IPS-NIHi7 (cell line): ENCODE results near the gene KMT2A.
"Not testable (repeated sequence)": the region's sequence is repeated elsewhere in the genome, so short reads cannot be mapped to it uniquely, and the experiment has no call there.

Experiments used
- DNase-seq: peaks from one replicate; pipeline ENCODE4 v3.0.0; 2012; ENCODE audit warnings: mixed read lengths; ENCODE audit errors: extremely low spot score

KMT2A gene

DNA sequence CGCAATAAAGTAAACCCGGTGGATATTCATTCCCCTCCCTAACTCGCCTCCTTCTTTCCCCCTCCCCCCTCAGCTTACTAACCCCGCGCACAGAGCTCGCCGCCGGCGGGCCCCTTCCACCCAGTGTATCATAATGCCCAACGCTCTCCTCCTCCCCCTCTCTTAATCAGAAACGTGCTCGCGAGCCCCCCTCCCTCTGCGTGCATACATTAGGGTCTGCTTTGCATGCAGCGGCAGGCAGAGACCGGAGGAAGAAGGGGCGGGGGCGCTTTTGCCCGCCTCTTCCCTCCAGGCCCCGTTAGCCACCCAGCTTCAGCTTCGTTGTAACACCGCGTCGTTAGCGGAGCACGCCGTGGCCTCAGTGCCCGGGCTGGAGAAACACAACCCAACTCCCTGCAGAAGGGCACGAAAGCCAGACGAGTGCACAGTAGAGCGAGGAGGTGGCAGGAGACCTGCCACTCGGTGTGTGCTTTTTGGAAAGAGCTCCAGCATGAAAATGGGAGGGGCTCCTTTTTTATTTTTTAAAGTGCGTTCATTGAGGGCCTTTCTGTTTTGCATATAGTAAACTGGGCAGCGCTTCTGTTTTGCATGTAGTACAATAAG is 901 bp upstream of the KMT2A start:
- DNase-seq, result peak; percentile 77

GRCh38 chr11:118436639-118437207 is 431 bp downstream of the KMT2A start:
- DNase-seq, result peak; percentile 19

DNA sequence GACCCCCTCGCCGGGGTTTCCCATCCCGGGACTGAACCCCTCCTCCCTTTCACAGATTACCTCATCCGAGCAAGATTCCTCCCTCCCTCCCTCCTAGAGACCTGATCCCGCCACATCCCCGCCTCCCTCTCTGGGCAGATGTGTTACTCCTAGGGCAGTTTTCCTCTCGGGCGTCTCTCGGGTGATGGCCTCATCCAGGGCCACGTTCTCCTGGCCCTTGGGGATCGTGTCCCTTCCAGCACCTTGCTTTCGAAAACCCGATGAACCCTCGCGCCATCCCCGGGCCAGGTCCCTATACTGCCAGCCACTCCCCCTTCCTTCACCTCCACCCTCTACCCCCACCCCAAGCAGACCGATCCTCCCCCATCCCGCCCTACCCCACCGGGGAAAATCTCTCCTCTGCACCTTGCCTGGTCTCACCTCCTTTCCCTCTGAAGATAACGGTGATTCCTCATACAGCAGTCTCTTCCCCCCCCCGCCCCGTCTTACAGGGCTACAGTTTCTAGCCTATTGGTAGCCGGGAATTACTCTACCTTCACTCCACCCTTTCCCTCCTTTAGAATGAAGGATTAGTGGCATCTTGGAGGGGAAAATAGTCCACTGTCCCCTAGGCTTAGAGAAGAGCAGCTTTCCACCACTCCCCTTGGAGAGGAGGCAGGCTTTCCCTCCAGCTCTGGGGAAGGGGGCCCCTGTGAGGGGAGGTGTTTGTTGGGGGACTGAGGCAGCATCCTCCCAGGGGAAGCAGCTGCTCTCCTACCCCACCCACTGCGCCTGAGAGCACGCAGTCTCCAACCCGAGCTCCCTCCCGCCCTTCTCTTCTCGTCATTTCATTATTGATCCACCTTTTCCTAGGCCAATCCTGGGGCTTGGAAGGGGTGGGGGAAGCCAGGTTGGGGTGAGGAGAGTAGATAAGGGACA is 1.2 kb downstream of the KMT2A start:
- peak; percentile 64 for DNase-seq

DNA sequence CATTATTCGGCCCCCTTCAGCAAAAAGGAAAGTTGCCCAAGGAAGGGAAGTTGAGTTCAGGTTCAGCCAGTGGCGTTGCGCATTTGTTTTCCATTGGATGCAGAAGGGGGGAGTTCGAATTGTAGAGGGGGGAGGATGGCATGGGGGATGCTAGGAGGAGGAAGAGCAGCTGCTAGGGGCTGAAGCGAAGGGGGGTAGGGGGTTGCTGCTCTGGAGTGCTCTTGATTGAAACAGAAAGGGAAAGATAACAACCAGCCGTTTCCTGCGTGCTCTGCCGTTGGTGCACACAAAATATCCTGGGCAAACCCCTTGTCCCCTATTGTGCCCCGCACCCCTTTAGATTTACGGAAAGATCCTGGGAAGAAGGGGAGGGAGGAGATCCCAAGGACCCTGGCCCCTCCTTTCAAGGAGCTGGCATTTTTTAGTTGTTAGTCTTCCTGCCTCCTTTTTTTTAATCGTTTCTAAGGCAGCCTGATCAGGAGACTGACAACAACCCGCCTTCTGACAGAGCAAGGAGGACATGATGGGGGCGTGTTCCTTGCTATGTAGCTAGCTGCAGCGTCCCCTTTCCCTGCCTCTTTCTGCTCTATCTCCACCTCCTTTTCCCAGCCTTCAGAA is 2.1 kb downstream of the KMT2A start:
- peak; percentile 64 for DNase-seq

GRCh38 chr11:118439646-118440045 is 3.4 kb downstream of the KMT2A start:
- DNase-seq, result no peak

- no peak for DNase-seq
Observed at GRCh38 chr11:118441770-118442275, 5.5 kb downstream of the KMT2A start.

- DNase-seq, result no peak
Observed at GRCh38 chr11:118442301-118442700, 6.0 kb downstream of the KMT2A start.

- DNase-seq, result no peak
Observed at GRCh38 chr11:118442908-118443589, 6.8 kb downstream of the KMT2A start.

GRCh38 chr11:118443590-118444218 is 7.4 kb downstream of the KMT2A start:
- DNase-seq, result no peak

- no peak for DNase-seq
Observed at GRCh38 chr11:118447423-118447822, 11.1 kb downstream of the KMT2A start.

- DNase-seq, result no peak
Observed at GRCh38 chr11:118448294-118448693, 12.0 kb downstream of the KMT2A start.

- DNase-seq, result no peak
Observed at GRCh38 chr11:118449316-118449918, 13.1 kb downstream of the KMT2A start.

DNA sequence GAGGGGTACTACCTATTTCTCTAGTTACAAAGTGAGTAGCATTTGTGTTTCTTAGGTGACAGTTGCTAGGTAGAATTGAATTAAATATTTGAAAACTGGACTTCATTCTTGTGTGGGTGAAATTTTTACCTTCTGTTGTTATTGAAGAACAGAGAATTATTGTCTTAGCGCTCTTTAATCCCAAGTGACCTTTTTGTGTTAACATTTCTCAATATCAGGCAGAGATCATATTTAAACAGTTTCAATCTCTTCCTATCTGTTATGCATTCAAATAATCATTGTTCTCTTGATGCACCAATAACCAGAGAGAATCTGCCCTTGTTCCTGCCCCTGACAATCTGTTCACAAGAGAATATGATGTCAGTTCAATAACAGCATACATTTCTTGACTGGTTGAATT is 14.2 kb downstream of the KMT2A start:
- DNase-seq, result no peak

GRCh38 chr11:118462178-118462577 is 25.9 kb downstream of the KMT2A start:
- no peak for DNase-seq

DNA sequence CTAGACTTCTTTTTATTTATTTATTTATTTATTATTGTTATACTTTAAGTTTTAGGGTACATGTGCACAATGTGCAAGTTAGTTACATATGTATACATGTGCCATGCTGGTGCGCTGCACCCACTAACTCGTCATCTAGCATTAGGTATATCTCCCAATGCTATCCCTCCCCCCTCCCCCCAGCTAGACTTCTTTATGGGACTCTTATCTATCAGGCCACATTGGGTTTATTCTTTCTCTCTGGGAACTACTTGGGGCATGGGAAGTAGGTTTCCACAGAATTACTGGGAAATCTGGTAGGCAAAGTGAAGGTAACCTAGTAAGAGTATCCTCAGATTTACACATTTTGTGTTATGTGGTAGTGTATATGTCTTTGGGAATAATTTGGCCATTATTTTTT is 32.7 kb downstream of the KMT2A start:
- DNase-seq, result not testable (repeated sequence)

DNA sequence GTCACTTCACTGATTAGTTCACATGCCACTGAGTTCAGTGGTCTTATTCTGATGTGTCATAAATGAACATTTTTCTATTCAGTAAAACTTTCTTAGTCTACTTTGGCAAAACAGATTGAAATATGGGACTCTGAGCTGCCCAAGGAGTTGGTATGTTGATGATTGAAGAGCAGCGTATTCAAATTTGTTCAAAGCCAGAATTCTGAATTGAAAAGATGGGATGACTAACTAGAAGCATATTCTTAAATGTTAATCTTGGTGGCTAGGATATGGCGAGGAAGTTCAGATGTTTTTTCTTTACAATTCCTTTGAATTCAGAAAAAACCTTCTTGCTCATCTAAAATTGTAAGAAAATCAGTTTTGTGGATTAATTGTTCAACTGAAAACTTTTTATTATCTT is 34.7 kb downstream of the KMT2A start:
- no peak for DNase-seq

GRCh38 chr11:118473537-118473936 is 37.2 kb downstream of the KMT2A start:
- no peak for DNase-seq

DNA sequence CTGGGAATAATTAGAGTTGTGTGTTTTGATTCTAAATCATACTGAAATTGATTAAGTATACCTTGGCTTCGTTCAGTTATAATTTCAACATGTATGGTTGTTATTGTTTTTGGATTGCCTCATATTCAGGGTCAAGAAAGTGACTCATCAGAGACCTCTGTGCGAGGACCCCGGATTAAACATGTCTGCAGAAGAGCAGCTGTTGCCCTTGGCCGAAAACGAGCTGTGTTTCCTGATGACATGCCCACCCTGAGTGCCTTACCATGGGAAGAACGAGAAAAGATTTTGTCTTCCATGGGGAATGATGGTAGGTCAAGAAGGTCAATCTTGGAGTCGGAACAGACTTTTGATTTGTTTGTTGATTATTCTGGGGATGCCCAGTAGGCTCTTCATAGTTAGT is 40.4 kb downstream of the KMT2A start:
- DNase-seq, result no peak

GRCh38 chr11:118481238-118481637 is 44.9 kb downstream of the KMT2A start:
- not testable (repeated sequence) for DNase-seq

GRCh38 chr11:118484405-118484804 is 48.1 kb downstream of the KMT2A start:
- DNase-seq, result no peak

DNA sequence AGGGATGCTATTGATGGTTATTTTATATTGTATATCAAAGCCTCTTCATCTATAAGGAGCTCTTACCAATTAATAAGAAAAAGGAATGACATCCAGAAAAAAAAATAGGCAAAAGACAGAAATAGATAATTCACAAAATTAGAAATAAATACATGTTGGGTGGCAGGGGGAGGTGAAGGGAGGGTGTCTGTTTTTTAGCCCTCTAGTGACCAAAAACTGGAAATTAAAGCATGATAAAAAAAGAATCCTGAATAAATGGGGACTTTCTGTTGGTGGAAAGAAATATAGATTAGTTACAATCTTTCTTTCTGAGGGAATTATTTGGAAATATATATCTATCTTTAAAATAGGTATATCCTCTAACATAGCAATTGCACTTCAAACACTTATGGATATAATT is 49.0 kb downstream of the KMT2A start:
- DNase-seq, result no peak
